ENCODE results near the gene PPP1R13B.
"Not testable (repeated sequence)": the region's sequence is repeated elsewhere in the genome, so short reads cannot be mapped to it uniquely, and the experiment has no call there.

Gene PPP1R13B

DNA sequence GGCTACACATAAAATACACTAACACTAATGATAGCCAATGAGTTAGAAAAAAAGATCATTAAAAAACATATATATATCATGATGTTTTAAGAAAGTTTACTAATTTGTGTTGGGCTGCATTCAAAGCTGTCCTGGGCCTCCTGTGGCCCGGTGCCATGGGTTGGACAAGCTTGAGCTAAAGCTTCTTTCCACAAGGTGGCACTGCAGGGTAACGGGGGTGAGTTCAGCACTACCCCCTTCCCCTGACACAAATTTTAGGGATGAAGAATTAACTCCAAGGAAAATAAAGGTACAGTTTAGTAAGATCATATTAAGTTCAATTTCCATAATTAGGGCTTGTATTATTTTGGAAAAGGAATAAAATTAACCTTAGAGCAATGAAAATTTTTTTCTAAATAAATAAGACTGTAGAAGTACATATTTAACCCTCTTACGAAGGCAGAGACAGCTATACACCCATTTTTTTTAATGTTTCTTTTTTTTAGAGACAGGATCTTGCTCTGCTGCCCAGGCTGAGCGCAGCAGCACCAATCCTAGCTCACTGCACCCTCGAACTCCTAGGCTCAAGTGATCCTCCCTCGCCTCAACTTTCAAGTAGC lies 38.9 kb downstream of the PPP1R13B start:
- Histone ChIP-seq H3K4me3 (no peak overlapping the region), H3K27ac (no peak overlapping the region)

GRCh38 chr14:103806805-103807204 lies 40.6 kb downstream of the PPP1R13B start:
- Histone ChIP-seq H3K4me3 (no peak overlapping the region), H3K27ac (no peak overlapping the region)

DNA sequence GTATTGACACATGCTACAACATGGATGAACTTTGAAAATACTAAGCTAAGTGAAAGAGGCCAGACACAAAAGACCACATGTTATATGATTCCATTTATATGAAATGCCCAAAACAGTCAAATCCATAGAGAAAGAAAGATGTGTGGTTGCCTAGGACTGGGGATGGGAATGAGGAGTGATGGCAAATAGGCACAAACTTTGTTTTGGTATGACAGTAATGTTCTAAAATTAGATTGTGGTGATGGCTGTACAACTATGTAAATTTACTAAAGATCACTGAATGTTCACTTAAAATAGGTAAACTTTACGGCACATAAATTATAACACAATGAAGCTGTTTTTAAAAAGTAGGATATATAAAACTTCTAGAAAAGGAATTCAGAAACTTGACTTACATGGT lies 41.7 kb downstream of the PPP1R13B start:
- H3K27ac ChIP-seq = no peak overlapping the region

GRCh38 chr14:103803661-103804060 lies 43.7 kb downstream of the PPP1R13B start:
- Histone ChIP-seq H3K27ac (no peak overlapping the region), H3K4me3 (no peak overlapping the region)

More for the DNA sequence above, 41.7 kb downstream of the PPP1R13B start:
- no peak overlapping the region for H3K4me3 ChIP-seq

DNA sequence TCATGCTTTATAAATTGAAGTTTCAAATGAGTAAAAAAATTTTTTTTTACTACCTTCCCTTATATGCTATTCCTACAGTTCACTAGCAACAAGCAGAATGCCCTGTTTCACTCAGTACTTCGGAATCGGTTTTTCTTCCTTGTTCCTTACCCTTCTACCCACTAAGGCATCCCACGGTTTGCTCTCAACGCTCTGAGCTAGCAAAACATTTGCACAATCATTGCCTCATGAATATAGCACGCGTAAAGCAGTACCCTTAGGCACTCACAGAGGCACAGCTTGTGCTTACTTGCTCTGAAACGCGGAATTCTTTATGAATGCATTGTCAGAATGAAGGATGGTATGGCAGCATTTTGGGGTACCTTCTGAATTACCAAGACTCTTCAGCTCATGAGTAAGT lies 45.0 kb downstream of the PPP1R13B start:
- no peak overlapping the region for H3K4me3 ChIP-seq
- peak overlapping the region in 5 of 21 experiments; percentile 8 to 48 (median 38) for H3K27ac ChIP-seq

DNA sequence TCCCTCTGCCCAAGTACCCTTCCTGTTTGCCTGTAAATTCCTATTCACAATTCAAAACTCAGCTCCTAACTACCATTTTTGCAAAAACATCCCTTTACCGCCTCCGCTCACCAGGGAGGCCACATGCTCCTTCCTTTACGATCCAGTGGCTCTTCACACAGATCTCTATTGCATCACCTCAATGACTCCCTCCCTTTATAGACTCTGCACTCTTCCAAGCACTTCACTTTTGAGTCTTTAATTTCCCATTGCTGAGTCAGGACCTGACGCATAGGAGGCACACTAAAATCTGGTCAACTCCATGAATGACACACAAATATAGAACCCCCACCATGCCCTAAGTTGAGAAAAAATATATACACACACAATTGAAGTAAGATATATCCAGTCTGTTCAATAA lies 45.9 kb downstream of the PPP1R13B start:
- H3K27ac ChIP-seq = peak overlapping the region in 3 of 21 experiments; percentile 38 to 48 (median 39)

GRCh38 chr14:103793192-103793591 lies 54.2 kb downstream of the PPP1R13B start:
- H3K27ac ChIP-seq, H3K4me3 ChIP-seq: not testable (repeated sequence)

More for the DNA sequence above, 45.9 kb downstream of the PPP1R13B start:
- no peak overlapping the region for H3K4me3 ChIP-seq

DNA sequence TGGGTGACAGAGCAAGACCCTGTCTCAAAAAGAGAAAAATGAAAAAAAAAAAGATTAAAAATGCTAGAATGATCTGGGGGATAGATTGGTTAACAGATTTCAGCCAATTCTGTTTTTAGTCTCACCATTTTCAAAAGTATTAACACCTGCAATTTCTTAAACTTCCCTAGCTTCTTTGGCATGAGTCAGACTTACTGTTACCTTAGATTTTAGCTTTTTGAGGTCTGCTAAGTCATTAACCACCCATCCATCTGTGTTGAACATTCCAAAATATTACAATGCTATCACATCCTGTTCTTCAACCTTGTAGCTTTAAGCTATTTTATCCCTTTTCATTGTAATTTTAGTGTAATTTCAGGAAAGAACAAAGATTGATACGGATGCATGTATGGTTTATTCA lies 59.3 kb downstream of the PPP1R13B start:
- Histone ChIP-seq H3K27ac (no peak overlapping the region), H3K4me3 (no peak overlapping the region)

DNA sequence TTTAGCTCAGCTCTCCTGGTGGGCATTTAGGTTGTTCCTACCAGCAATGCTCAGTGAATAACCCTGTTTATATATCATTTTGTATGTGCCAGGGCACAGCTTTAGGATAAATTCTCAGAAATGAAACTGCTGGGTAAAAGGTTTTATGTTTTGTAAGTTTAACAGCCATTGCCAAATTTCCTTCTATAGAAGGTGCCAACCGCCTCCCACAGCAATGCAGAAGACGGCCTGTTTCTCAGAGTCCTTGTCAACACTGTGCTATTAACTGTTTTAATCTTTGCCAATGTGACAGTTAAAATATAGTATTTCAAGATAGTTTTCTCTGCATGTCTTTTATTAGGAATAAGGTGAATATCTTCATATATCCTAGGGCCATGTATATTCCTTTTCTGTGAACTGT lies 65.0 kb downstream of the PPP1R13B start:
- Histone ChIP-seq H3K4me3 (no peak overlapping the region), H3K27ac (no peak overlapping the region)

DNA sequence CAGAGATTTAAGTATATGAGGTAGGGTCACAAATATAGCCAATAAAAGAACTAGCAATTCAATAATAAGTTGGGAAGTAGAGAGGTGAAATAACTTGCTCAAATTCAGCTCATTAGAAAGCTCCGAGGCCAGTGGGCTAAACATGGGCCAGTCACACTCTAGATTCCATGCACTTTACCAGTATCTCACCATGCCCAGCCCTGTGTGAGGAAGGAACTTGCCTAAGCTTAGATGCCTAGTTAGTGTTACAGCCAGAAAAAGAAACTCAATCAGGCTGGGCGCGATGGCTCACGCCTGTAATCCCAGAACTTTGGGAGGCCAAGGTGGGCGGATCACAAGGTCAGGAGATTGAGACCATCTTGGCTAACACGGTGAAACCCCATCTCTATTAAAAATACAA lies 71.1 kb downstream of the PPP1R13B start:
- H3K4me3 ChIP-seq, H3K27ac ChIP-seq: not testable (repeated sequence)

DNA sequence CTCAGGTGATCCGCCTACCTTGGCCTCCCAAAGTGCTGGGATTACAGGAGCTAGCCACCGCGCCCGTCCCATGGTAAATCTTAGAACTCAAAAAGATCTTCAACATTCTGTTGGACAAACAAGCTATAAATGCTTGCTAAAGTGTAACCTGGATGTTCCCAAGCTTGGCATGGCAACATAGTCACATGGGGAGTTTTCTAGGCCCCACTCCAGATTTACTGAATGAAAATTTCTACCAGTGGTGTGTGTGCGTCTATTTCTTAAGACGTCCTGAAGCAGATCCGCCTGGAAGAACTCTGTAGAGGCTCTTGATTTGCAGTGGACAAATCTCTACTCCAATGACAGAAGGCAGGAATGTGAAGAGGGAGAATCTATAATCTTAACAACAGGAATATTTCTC lies 71.9 kb downstream of the PPP1R13B start:
- H3K27ac ChIP-seq = no peak overlapping the region

GRCh38 chr14:103773521-103773920 lies 73.9 kb downstream of the PPP1R13B start:
- no peak overlapping the region for H3K27ac ChIP-seq
- no peak overlapping the region for H3K4me3 ChIP-seq

More for the DNA sequence above, 71.9 kb downstream of the PPP1R13B start:
- no peak overlapping the region for H3K4me3 ChIP-seq

GRCh38 chr14:103772078-103772712 lies 75.2 kb downstream of the PPP1R13B start:
- H3K4me3 ChIP-seq = no peak overlapping the region
- H3K27ac ChIP-seq = no peak overlapping the region

DNA sequence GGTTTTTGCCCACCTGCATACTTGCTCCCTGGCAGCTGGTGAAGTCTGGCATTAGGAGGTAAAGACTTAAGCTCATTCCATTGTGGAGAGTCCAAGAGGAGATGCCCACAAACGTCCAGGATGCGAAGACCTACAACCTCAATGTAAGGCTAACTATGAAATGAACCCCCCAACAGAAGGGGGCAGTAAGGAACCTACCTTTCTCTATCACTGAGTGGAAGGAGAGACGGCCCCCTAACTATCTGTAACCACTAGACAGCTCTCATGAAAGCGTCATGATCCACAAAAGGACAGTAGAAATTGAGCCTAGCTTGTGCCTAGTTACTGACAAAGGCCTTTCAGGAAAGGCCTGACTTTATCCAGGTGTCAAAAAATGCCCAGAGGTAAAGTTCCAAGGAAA lies 76.5 kb downstream of the PPP1R13B start:
- Histone ChIP-seq H3K4me3 (no peak overlapping the region), H3K27ac (no peak overlapping the region)

DNA sequence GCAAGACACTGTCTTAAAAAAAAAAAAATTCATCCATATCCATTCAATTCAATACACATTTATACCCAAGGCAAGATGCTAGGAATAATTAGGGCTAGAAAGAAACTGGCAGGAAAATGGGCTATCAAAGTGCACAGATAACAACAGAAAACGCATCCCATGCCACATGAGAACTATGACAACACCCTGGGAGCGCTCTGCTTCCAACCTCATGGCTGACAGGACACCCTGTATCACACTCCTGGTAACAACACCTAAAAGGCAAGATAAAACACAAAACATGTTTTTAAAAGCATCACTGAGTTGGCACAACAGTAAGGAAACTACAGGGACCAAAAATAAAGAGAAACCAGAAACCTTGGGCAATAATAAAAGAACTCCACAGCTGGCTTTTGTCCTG lies 76.9 kb downstream of the PPP1R13B start:
- H3K4me3 ChIP-seq = no peak overlapping the region
- H3K27ac ChIP-seq = no peak overlapping the region

GRCh38 chr14:103767336-103767894 lies 80.0 kb downstream of the PPP1R13B start:
- Histone ChIP-seq H3K4me3 (no peak overlapping the region), H3K27ac (no peak overlapping the region)

- Histone ChIP-seq H3K27ac (no peak overlapping the region), H3K4me3 (no peak overlapping the region)
These were observed 81.8 kb downstream of the PPP1R13B start for GRCh38 chr14:103765526-103765925.

DNA sequence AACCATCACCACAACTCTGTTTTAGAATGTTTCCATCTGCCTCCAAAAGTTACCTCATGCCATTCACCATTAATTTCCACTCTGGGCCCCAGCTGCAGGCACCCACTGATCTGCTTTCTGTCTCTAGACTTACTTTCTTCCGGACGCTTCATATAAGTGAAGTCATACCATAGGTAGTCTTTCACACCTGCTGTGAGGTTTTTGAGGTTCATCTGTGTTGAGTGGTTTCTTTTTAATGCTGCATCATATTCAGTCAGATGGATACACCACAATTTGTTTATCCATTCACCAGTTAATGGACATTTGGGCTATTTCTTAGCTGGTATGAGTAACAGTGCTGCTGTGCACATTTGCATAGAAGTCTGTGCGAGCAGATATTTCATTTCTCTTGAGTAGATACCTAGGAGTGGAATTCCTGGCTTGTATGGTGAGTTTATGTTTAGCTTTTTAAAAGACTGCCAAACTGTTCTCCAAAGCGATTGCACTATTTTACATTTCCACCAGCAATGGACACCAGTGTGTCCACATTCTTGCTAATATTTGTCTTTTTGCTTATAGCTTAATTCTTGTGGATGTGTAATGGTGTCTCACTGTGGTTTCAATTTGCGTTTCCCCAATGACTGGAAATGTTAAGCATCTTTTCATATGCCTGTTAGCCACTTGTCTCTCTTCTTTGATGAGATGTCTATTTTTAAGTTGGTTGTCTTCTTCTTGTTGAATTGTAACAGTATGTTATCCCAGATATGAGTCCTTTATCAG lies 83.5 kb downstream of the PPP1R13B start:
- no peak overlapping the region for H3K4me3 ChIP-seq
- no peak overlapping the region for H3K27ac ChIP-seq

- no peak overlapping the region for H3K4me3 ChIP-seq
- H3K27ac ChIP-seq = no peak overlapping the region
These were observed 84.8 kb downstream of the PPP1R13B start for GRCh38 chr14:103762541-103762940.

- H3K27ac ChIP-seq = no peak overlapping the region
- H3K4me3 ChIP-seq = no peak overlapping the region
These were observed 85.3 kb downstream of the PPP1R13B start for GRCh38 chr14:103762036-103762435.

Measured in skin epidermis (tissue), 12 donors.